ENCODE data around the gene IGBP1. TPM values are rescaled to one million over a fixed set of nuclear protein-coding genes. Genes with fewer than 3 reads are reported as not detected.

Gene IGBP1
- polyA plus RNA-seq, 4 donors, result 72.6 to 152 (median 144) TPM

- no peaks in the 10 kb centered on the region for H3K27me3 ChIP-seq (ENCODE audit: control insufficient read depth in 3 of 3, insufficient read depth in 3 of 3, low read length in 3 of 3)
- H3K36me3 ChIP-seq (ENCODE audit: control insufficient read depth in 3 of 3, insufficient read depth in 2 of 3, low read depth in 1 of 3, low read length in 3 of 3), result peaks cover 0 to 2% (median 0%) of the 10 kb centered on the region in 3 donors
- DNase-seq (peak in 1 of 2 donors; percentile 28), FAIRE-seq (no peak)
- peaks cover 0 to 14% (median 4%) of the 10 kb centered on the region in 3 donors for H3K4me1 ChIP-seq (ENCODE audit: control insufficient read depth in 3 of 3, insufficient read depth in 2 of 3, low read depth in 1 of 3, low read length in 2 of 3)
- WGBS, 3 donors, result 0 to 32% (median 3%) methylated on average over 8 of the region's 8 CpGs
- H3K9me3 ChIP-seq (ENCODE audit: control insufficient read depth in 2 of 2, insufficient read depth in 1 of 2, low read depth in 1 of 2, low read length in 1 of 2), result no peaks in the 10 kb centered on the region
- peak overlapping the region; percentile 1 to 92 (median 90) for H3K27ac ChIP-seq (ENCODE audit: low read depth in 1 of 3, low read length in 2 of 3)
- H3K4me3 ChIP-seq (ENCODE audit: low read depth in 1 of 3, low read length in 3 of 3), result peak overlapping the region; percentile 45 to 89 (median 48)
Observed at GRCh38 chrX:70132877-70133302, 357 bp upstream of the IGBP1 start.

- Histone ChIP-seq H3K27me3 (ENCODE audit: control insufficient read depth in 3 of 3, insufficient read depth in 3 of 3, low read length in 3 of 3) (no peaks in the 10 kb centered on the region), H3K27ac (ENCODE audit: low read depth in 1 of 3, low read length in 2 of 3) (peak overlapping the region; percentile 22 to 94 (median 90)), H3K4me1 (ENCODE audit: control insufficient read depth in 3 of 3, insufficient read depth in 2 of 3, low read depth in 1 of 3, low read length in 2 of 3) (peaks cover 0 to 14% (median 4%) of the 10 kb centered on the region in 3 donors), H3K4me3 (ENCODE audit: low read depth in 1 of 3, low read length in 3 of 3) (peak overlapping the region; percentile 48 to 89 (median 55)), H3K9me3 (ENCODE audit: control insufficient read depth in 2 of 2, insufficient read depth in 1 of 2, low read depth in 1 of 2, low read length in 1 of 2) (no peaks in the 10 kb centered on the region), H3K36me3 (ENCODE audit: control insufficient read depth in 3 of 3, insufficient read depth in 2 of 3, low read depth in 1 of 3, low read length in 3 of 3) (peaks cover 0 to 4% (median 0%) of the 10 kb centered on the region in 3 donors)
- no peak for FAIRE-seq
- DNase-seq, result peak in 1 of 2 donors; percentile 43
- WGBS, 3 donors, result 2 to 43% (median 13%) methylated on average over 12 of the region's 12 CpGs
Observed at GRCh38 chrX:70134116-70134477, 850 bp downstream of the IGBP1 start.

GRCh38 chrX:70138622-70139021 lies 5.4 kb downstream of the IGBP1 start:
- FAIRE-seq, result no peak
- WGBS, 3 donors, result 85 to 89% (median 88%) methylated on average over 2 of the region's 2 CpGs
- Histone ChIP-seq H3K9me3 (ENCODE audit: control insufficient read depth in 2 of 2, insufficient read depth in 1 of 2, low read depth in 1 of 2, low read length in 1 of 2) (no peaks in the 10 kb centered on the region), H3K27ac (ENCODE audit: low read depth in 1 of 3, low read length in 2 of 3) (no peak overlapping the region), H3K36me3 (ENCODE audit: control insufficient read depth in 3 of 3, insufficient read depth in 2 of 3, low read depth in 1 of 3, low read length in 3 of 3) (peaks cover 0 to 4% (median 2%) of the 10 kb centered on the region in 3 donors), H3K4me3 (ENCODE audit: low read depth in 1 of 3, low read length in 3 of 3) (no peak overlapping the region), H3K4me1 (ENCODE audit: control insufficient read depth in 3 of 3, insufficient read depth in 2 of 3, low read depth in 1 of 3, low read length in 2 of 3) (peaks cover 0 to 4% (median 3%) of the 10 kb centered on the region in 3 donors), H3K27me3 (ENCODE audit: control insufficient read depth in 3 of 3, insufficient read depth in 3 of 3, low read length in 3 of 3) (no peaks in the 10 kb centered on the region)
- no peak for DNase-seq

- WGBS, 3 donors, result 71 to 94% (median 86%) methylated on average over 3 of the region's 3 CpGs
- no peaks in the 10 kb centered on the region for H3K27me3 ChIP-seq (ENCODE audit: control insufficient read depth in 3 of 3, insufficient read depth in 3 of 3, low read length in 3 of 3)
- H3K9me3 ChIP-seq (ENCODE audit: control insufficient read depth in 2 of 2, insufficient read depth in 1 of 2, low read depth in 1 of 2, low read length in 1 of 2), result no peaks in the 10 kb centered on the region
- no peak overlapping the region for H3K4me3 ChIP-seq (ENCODE audit: low read depth in 1 of 3, low read length in 3 of 3)
- FAIRE-seq (no peak), DNase-seq (no peak)
- peaks cover 0 to 4% (median 3%) of the 10 kb centered on the region in 3 donors for H3K4me1 ChIP-seq (ENCODE audit: control insufficient read depth in 3 of 3, insufficient read depth in 2 of 3, low read depth in 1 of 3, low read length in 2 of 3)
- peaks cover 0 to 4% (median 2%) of the 10 kb centered on the region in 3 donors for H3K36me3 ChIP-seq (ENCODE audit: control insufficient read depth in 3 of 3, insufficient read depth in 2 of 3, low read depth in 1 of 3, low read length in 3 of 3)
- H3K27ac ChIP-seq (ENCODE audit: low read depth in 1 of 3, low read length in 2 of 3), result no peak overlapping the region
Observed at GRCh38 chrX:70139736-70140135, 6.5 kb downstream of the IGBP1 start.

GRCh38 chrX:70141373-70141772 lies 8.1 kb downstream of the IGBP1 start:
- no peaks in the 10 kb centered on the region for H3K27me3 ChIP-seq (ENCODE audit: control insufficient read depth in 3 of 3, insufficient read depth in 3 of 3, low read length in 3 of 3)
- 75 to 91% (median 89%) methylated on average over 2 of the region's 2 CpGs for WGBS, 3 donors
- peaks cover 0 to 4% (median 2%) of the 10 kb centered on the region in 3 donors for H3K36me3 ChIP-seq (ENCODE audit: control insufficient read depth in 3 of 3, insufficient read depth in 2 of 3, low read depth in 1 of 3, low read length in 3 of 3)
- no peak overlapping the region for H3K27ac ChIP-seq (ENCODE audit: low read depth in 1 of 3, low read length in 2 of 3)
- no peaks in the 10 kb centered on the region for H3K9me3 ChIP-seq (ENCODE audit: control insufficient read depth in 2 of 2, insufficient read depth in 1 of 2, low read depth in 1 of 2, low read length in 1 of 2)
- H3K4me1 ChIP-seq (ENCODE audit: control insufficient read depth in 3 of 3, insufficient read depth in 2 of 3, low read depth in 1 of 3, low read length in 2 of 3), result no peaks in the 10 kb centered on the region
- FAIRE-seq (no peak), DNase-seq (no peak)
- no peak overlapping the region for H3K4me3 ChIP-seq (ENCODE audit: low read depth in 1 of 3, low read length in 3 of 3)

- H3K36me3 ChIP-seq (ENCODE audit: control insufficient read depth in 3 of 3, insufficient read depth in 2 of 3, low read depth in 1 of 3, low read length in 3 of 3), result peaks cover 0 to 8% (median 4%) of the 10 kb centered on the region in 3 donors
- FAIRE-seq (no peak), DNase-seq (no peak)
- no peak overlapping the region for H3K4me3 ChIP-seq (ENCODE audit: low read depth in 1 of 3, low read length in 3 of 3)
- H3K27ac ChIP-seq (ENCODE audit: low read depth in 1 of 3, low read length in 2 of 3), result no peak overlapping the region
- WGBS, 3 donors, result 78 to 89% (median 88%) methylated on average over 19 of the region's 19 CpGs
- H3K27me3 ChIP-seq (ENCODE audit: control insufficient read depth in 3 of 3, insufficient read depth in 3 of 3, low read length in 3 of 3), result no peaks in the 10 kb centered on the region
- no peaks in the 10 kb centered on the region for H3K9me3 ChIP-seq (ENCODE audit: control insufficient read depth in 2 of 2, insufficient read depth in 1 of 2, low read depth in 1 of 2, low read length in 1 of 2)
- H3K4me1 ChIP-seq (ENCODE audit: control insufficient read depth in 3 of 3, insufficient read depth in 2 of 3, low read depth in 1 of 3, low read length in 2 of 3), result peaks cover 0 to 10% (median 0%) of the 10 kb centered on the region in 3 donors
Observed at GRCh38 chrX:70166601-70167590, 33.6 kb downstream of the IGBP1 start.

- Histone ChIP-seq H3K36me3 (ENCODE audit: control insufficient read depth in 3 of 3, insufficient read depth in 2 of 3, low read depth in 1 of 3, low read length in 3 of 3) (peaks cover 0 to 8% (median 4%) of the 10 kb centered on the region in 3 donors), H3K27me3 (ENCODE audit: control insufficient read depth in 3 of 3, insufficient read depth in 3 of 3, low read length in 3 of 3) (no peaks in the 10 kb centered on the region), H3K4me1 (ENCODE audit: control insufficient read depth in 3 of 3, insufficient read depth in 2 of 3, low read depth in 1 of 3, low read length in 2 of 3) (peaks cover 0 to 10% (median 0%) of the 10 kb centered on the region in 3 donors), H3K4me3 (ENCODE audit: low read depth in 1 of 3, low read length in 3 of 3) (peak overlapping the region in 1 of 3 donors; percentile 11), H3K9me3 (ENCODE audit: control insufficient read depth in 2 of 2, insufficient read depth in 1 of 2, low read depth in 1 of 2, low read length in 1 of 2) (no peaks in the 10 kb centered on the region), H3K27ac (ENCODE audit: low read depth in 1 of 3, low read length in 2 of 3) (peak overlapping the region in 2 of 3 donors; percentile 35 to 48)
- 24 to 43% (median 42%) methylated on average over 11 of the region's 11 CpGs for WGBS, 3 donors
- DNase-seq (peak; percentile 12 to 43), FAIRE-seq (no peak)
Observed at GRCh38 chrX:70168238-70169188, 35.3 kb downstream of the IGBP1 start.

- Histone ChIP-seq H3K27me3 (ENCODE audit: control insufficient read depth in 3 of 3, insufficient read depth in 3 of 3, low read length in 3 of 3) (no peaks in the 10 kb centered on the region), H3K9me3 (ENCODE audit: control insufficient read depth in 2 of 2, insufficient read depth in 1 of 2, low read depth in 1 of 2, low read length in 1 of 2) (no peaks in the 10 kb centered on the region), H3K36me3 (ENCODE audit: control insufficient read depth in 3 of 3, insufficient read depth in 2 of 3, low read depth in 1 of 3, low read length in 3 of 3) (peaks cover 0 to 8% (median 4%) of the 10 kb centered on the region in 3 donors), H3K4me1 (ENCODE audit: control insufficient read depth in 3 of 3, insufficient read depth in 2 of 3, low read depth in 1 of 3, low read length in 2 of 3) (peaks cover 0 to 10% (median 0%) of the 10 kb centered on the region in 3 donors), H3K4me3 (ENCODE audit: low read depth in 1 of 3, low read length in 3 of 3) (no peak overlapping the region), H3K27ac (ENCODE audit: low read depth in 1 of 3, low read length in 2 of 3) (no peak overlapping the region)
- DNase-seq (no peak), FAIRE-seq (no peak)
- WGBS, 3 donors, result 73 to 90% (median 77%) methylated on average over 7 of the region's 7 CpGs
Observed at GRCh38 chrX:70169281-70169680, 36.0 kb downstream of the IGBP1 start.

Measured in small intestine (tissue), 7 donors.